NCI-H1105 (cell line): Measurements from ENCODE around the gene PKP3.
"Not testable (repeated sequence)": the region's sequence is repeated elsewhere in the genome, so short reads cannot be mapped to it uniquely, and the experiment has no call there.

Experiments
- DNase-seq: peaks from one replicate; lab custom pipeline; 2025; lab: John Stamatoyannopoulos, UW

Gene PKP3

GRCh38 chr11:396948-397548, 3.0 kb downstream of the PKP3 start:
- no peak for DNase-seq

- DNase-seq: no peak
These were observed 4.8 kb downstream of the PKP3 start for GRCh38 chr11:398826-399225.

GRCh38 chr11:399731-400211, 5.8 kb downstream of the PKP3 start:
- no peak for DNase-seq

- no peak for DNase-seq
These were observed 6.3 kb downstream of the PKP3 start for GRCh38 chr11:400241-400689.

GRCh38 chr11:401196-401595, 7.2 kb downstream of the PKP3 start:
- DNase-seq: not testable (repeated sequence)

- DNase-seq: no peak
These were observed 9.2 kb downstream of the PKP3 start for GRCh38 chr11:403021-403760.

- DNase-seq: no peak
These were observed 9.9 kb downstream of the PKP3 start for GRCh38 chr11:403761-404431.

- no peak for DNase-seq
These were observed 10.7 kb downstream of the PKP3 start for GRCh38 chr11:404551-405264.

GRCh38 chr11:405323-405953, 11.4 kb downstream of the PKP3 start:
- DNase-seq: no peak

- no peak for DNase-seq
These were observed 12.2 kb downstream of the PKP3 start for GRCh38 chr11:405954-406795.

GRCh38 chr11:406796-407650, 13.0 kb downstream of the PKP3 start:
- DNase-seq: no peak

GRCh38 chr11:407651-408123, 13.7 kb downstream of the PKP3 start:
- DNase-seq: no peak

GRCh38 chr11:408154-409007, 14.4 kb downstream of the PKP3 start:
- no peak for DNase-seq

GRCh38 chr11:409008-409599, 15.1 kb downstream of the PKP3 start:
- DNase-seq: no peak

- DNase-seq: no peak
These were observed 15.8 kb downstream of the PKP3 start for GRCh38 chr11:409600-410483.

- not testable (repeated sequence) for DNase-seq
These were observed 16.7 kb downstream of the PKP3 start for GRCh38 chr11:410711-411110.

GRCh38 chr11:411520-411919, 17.5 kb downstream of the PKP3 start:
- DNase-seq: not testable (repeated sequence)
